ENCODE data around the gene LAMTOR3. TPM values are rescaled to one million over a fixed set of nuclear protein-coding genes. Genes with fewer than 3 reads are reported as not detected.

Gene LAMTOR3
- 44.1 TPM for total RNA-seq
- polyA plus RNA-seq, result 91.8 TPM
- long read RNA-seq, donor 1, full-length matches to known transcripts, result 7 of 7 reads
- long read RNA-seq, donor 1, partial matches to known transcripts, result 0 of 7 reads
- long read RNA-seq, donor 1, other reads (novel, unspliced or antisense), result 0 of 7 reads
- long read RNA-seq, donor 2, result 0 reads
- long read RNA-seq, donor 3, full-length matches to known transcripts, result 61 of 61 reads
- long read RNA-seq, donor 3, partial matches to known transcripts, result 0 of 61 reads
- long read RNA-seq, donor 3, other reads (novel, unspliced or antisense), result 0 of 61 reads
- long read RNA-seq, donor 4, full-length matches to known transcripts, result 11 of 11 reads
- long read RNA-seq, donor 4, partial matches to known transcripts, result 0 of 11 reads
- long read RNA-seq, donor 4, other reads (novel, unspliced or antisense), result 0 of 11 reads
- long read RNA-seq, donor 5, full-length matches to known transcripts, result 65 of 70 reads
- long read RNA-seq, donor 5, partial matches to known transcripts, result 5 of 70 reads
- long read RNA-seq, donor 5, other reads (novel, unspliced or antisense), result 0 of 70 reads
- long read RNA-seq, donor 6, full-length matches to known transcripts, result 19 of 19 reads
- long read RNA-seq, donor 6, partial matches to known transcripts, result 0 of 19 reads
- long read RNA-seq, donor 6, other reads (novel, unspliced or antisense), result 0 of 19 reads
- long read RNA-seq, donor 7, full-length matches to known transcripts, result 48 of 48 reads
- long read RNA-seq, donor 7, partial matches to known transcripts, result 0 of 48 reads
- long read RNA-seq, donor 7, other reads (novel, unspliced or antisense), result 0 of 48 reads
- long read RNA-seq, donor 8, full-length matches to known transcripts, result 18 of 18 reads
- long read RNA-seq, donor 8, partial matches to known transcripts, result 0 of 18 reads
- long read RNA-seq, donor 8, other reads (novel, unspliced or antisense), result 0 of 18 reads
- long read RNA-seq, donor 9, full-length matches to known transcripts, result 16 of 16 reads
- long read RNA-seq, donor 9, partial matches to known transcripts, result 0 of 16 reads
- long read RNA-seq, donor 9, other reads (novel, unspliced or antisense), result 0 of 16 reads
- long read RNA-seq, donor 10, full-length matches to known transcripts, result 29 of 29 reads
- long read RNA-seq, donor 10, partial matches to known transcripts, result 0 of 29 reads
- long read RNA-seq, donor 10, other reads (novel, unspliced or antisense), result 0 of 29 reads

- H3K4me1 ChIP-seq (ENCODE audit: control insufficient read depth in 2 of 2, insufficient read depth in 2 of 2, low read length in 2 of 2), result peaks cover 14 to 17% of the 10 kb centered on the region in 2 donors
- DNase-seq (ENCODE audit: low read depth in 6 of 9, low spot score in 9 of 9), result peak; percentile 72 to 95 (median 83)
- no peaks in the 10 kb centered on the region for H3K27me3 ChIP-seq (ENCODE audit: control insufficient read depth in 2 of 2, insufficient read depth in 1 of 2, low read length in 1 of 2)
- H3K36me3 ChIP-seq (ENCODE audit: control insufficient read depth in 2 of 2, insufficient read depth in 2 of 2, low read length in 1 of 2), result no peaks in the 10 kb centered on the region
- H3K27ac ChIP-seq (ENCODE audit: low read depth in 1 of 2, low read length in 1 of 2), result peak within 1 kb of the TSS; percentile 75 to 80
- WGBS, result 3% methylated on average over 35 of the region's 40 CpGs
- no peaks in the 10 kb centered on the region for H3K9me3 ChIP-seq (ENCODE audit: control insufficient read depth in 2 of 2, insufficient read depth in 1 of 2, low read length in 1 of 2)
- peak within 1 kb of the TSS; percentile 73 to 79 for H3K4me3 ChIP-seq (ENCODE audit: low read length in 2 of 2)
These were observed at the start of gene LAMTOR3 for GRCh38 chr4:99894161-99894997. LAMTOR3 (minus strand) TSS chr4:99894427; CDS start chr4:99893963, 464 bp downstream.

GRCh38 chr4:99938243-99938753 lies 44.1 kb upstream of the LAMTOR3 start:
- Histone ChIP-seq H3K9me3 (ENCODE audit: control insufficient read depth in 2 of 2, insufficient read depth in 1 of 2, low read length in 1 of 2) (peaks cover 0 to 13% of the 10 kb centered on the region in 2 donors), H3K27me3 (ENCODE audit: control insufficient read depth in 2 of 2, insufficient read depth in 1 of 2, low read length in 1 of 2) (no peaks in the 10 kb centered on the region), H3K27ac (ENCODE audit: low read depth in 1 of 2, low read length in 1 of 2) (no peak overlapping the region), H3K36me3 (ENCODE audit: control insufficient read depth in 2 of 2, insufficient read depth in 2 of 2, low read length in 1 of 2) (peaks cover 4 to 10% of the 10 kb centered on the region in 2 donors), H3K4me3 (ENCODE audit: low read length in 2 of 2) (no peak overlapping the region), H3K4me1 (ENCODE audit: control insufficient read depth in 2 of 2, insufficient read depth in 2 of 2, low read length in 2 of 2) (no peaks in the 10 kb centered on the region)
- DNase-seq (ENCODE audit: low read depth in 6 of 9, low spot score in 9 of 9), result no peak
- 98% methylated on average over 3 of the region's 3 CpGs for WGBS

GRCh38 chr4:99934891-99935290 lies 40.7 kb upstream of the LAMTOR3 start:
- no peak overlapping the region for H3K4me3 ChIP-seq (ENCODE audit: low read length in 2 of 2)
- H3K27ac ChIP-seq (ENCODE audit: low read depth in 1 of 2, low read length in 1 of 2), result no peak overlapping the region
- peak in 1 of 9 donors; percentile 19 for DNase-seq (ENCODE audit: low read depth in 6 of 9, low spot score in 9 of 9)
- peaks cover 4 to 14% of the 10 kb centered on the region in 2 donors for H3K36me3 ChIP-seq (ENCODE audit: control insufficient read depth in 2 of 2, insufficient read depth in 2 of 2, low read length in 1 of 2)
- H3K4me1 ChIP-seq (ENCODE audit: control insufficient read depth in 2 of 2, insufficient read depth in 2 of 2, low read length in 2 of 2), result no peaks in the 10 kb centered on the region
- no peaks in the 10 kb centered on the region for H3K27me3 ChIP-seq (ENCODE audit: control insufficient read depth in 2 of 2, insufficient read depth in 1 of 2, low read length in 1 of 2)
- H3K9me3 ChIP-seq (ENCODE audit: control insufficient read depth in 2 of 2, insufficient read depth in 1 of 2, low read length in 1 of 2), result peaks cover 0 to 14% of the 10 kb centered on the region in 2 donors

GRCh38 chr4:99927566-99927965 lies 33.3 kb upstream of the LAMTOR3 start:
- H3K27ac ChIP-seq (ENCODE audit: low read depth in 1 of 2, low read length in 1 of 2), result no peak overlapping the region
- H3K4me1 ChIP-seq (ENCODE audit: control insufficient read depth in 2 of 2, insufficient read depth in 2 of 2, low read length in 2 of 2), result no peaks in the 10 kb centered on the region
- WGBS, result 98% methylated on average over 2 of the region's 2 CpGs
- no peaks in the 10 kb centered on the region for H3K9me3 ChIP-seq (ENCODE audit: control insufficient read depth in 2 of 2, insufficient read depth in 1 of 2, low read length in 1 of 2)
- H3K27me3 ChIP-seq (ENCODE audit: control insufficient read depth in 2 of 2, insufficient read depth in 1 of 2, low read length in 1 of 2), result no peaks in the 10 kb centered on the region
- DNase-seq (ENCODE audit: low read depth in 6 of 9, low spot score in 9 of 9), result no peak
- peaks cover 2 to 24% of the 10 kb centered on the region in 2 donors for H3K36me3 ChIP-seq (ENCODE audit: control insufficient read depth in 2 of 2, insufficient read depth in 2 of 2, low read length in 1 of 2)
- no peak overlapping the region for H3K4me3 ChIP-seq (ENCODE audit: low read length in 2 of 2)

GRCh38 chr4:99921174-99921573 lies 26.9 kb upstream of the LAMTOR3 start:
- WGBS, result 88% methylated on average over 3 of the region's 3 CpGs
- Histone ChIP-seq H3K36me3 (ENCODE audit: control insufficient read depth in 2 of 2, insufficient read depth in 2 of 2, low read length in 1 of 2) (peaks cover 7 to 37% of the 10 kb centered on the region in 2 donors), H3K4me3 (ENCODE audit: low read length in 2 of 2) (no peak overlapping the region), H3K27me3 (ENCODE audit: control insufficient read depth in 2 of 2, insufficient read depth in 1 of 2, low read length in 1 of 2) (no peaks in the 10 kb centered on the region), H3K27ac (ENCODE audit: low read depth in 1 of 2, low read length in 1 of 2) (no peak overlapping the region), H3K9me3 (ENCODE audit: control insufficient read depth in 2 of 2, insufficient read depth in 1 of 2, low read length in 1 of 2) (no peaks in the 10 kb centered on the region), H3K4me1 (ENCODE audit: control insufficient read depth in 2 of 2, insufficient read depth in 2 of 2, low read length in 2 of 2) (no peaks in the 10 kb centered on the region)
- peak in 5 of 9 donors; percentile 9 to 63 (median 21) for DNase-seq (ENCODE audit: low read depth in 6 of 9, low spot score in 9 of 9)

- no peak for DNase-seq (ENCODE audit: low read depth in 6 of 9, low spot score in 9 of 9)
- H3K27ac ChIP-seq (ENCODE audit: low read depth in 1 of 2, low read length in 1 of 2), result no peak overlapping the region
- WGBS, result 98% methylated on average over 2 of the region's 2 CpGs
- H3K27me3 ChIP-seq (ENCODE audit: control insufficient read depth in 2 of 2, insufficient read depth in 1 of 2, low read length in 1 of 2), result no peaks in the 10 kb centered on the region
- H3K36me3 ChIP-seq (ENCODE audit: control insufficient read depth in 2 of 2, insufficient read depth in 2 of 2, low read length in 1 of 2), result peaks cover 10 to 27% of the 10 kb centered on the region in 2 donors
- no peak overlapping the region for H3K4me3 ChIP-seq (ENCODE audit: low read length in 2 of 2)
- H3K9me3 ChIP-seq (ENCODE audit: control insufficient read depth in 2 of 2, insufficient read depth in 1 of 2, low read length in 1 of 2), result no peaks in the 10 kb centered on the region
- H3K4me1 ChIP-seq (ENCODE audit: control insufficient read depth in 2 of 2, insufficient read depth in 2 of 2, low read length in 2 of 2), result no peaks in the 10 kb centered on the region
These were observed 24.4 kb upstream of the LAMTOR3 start for GRCh38 chr4:99918656-99919055.

GRCh38 chr4:99917575-99917974 lies 23.3 kb upstream of the LAMTOR3 start:
- H3K9me3 ChIP-seq (ENCODE audit: control insufficient read depth in 2 of 2, insufficient read depth in 1 of 2, low read length in 1 of 2), result no peaks in the 10 kb centered on the region
- 98% methylated on average over 3 of the region's 3 CpGs for WGBS
- no peak for DNase-seq (ENCODE audit: low read depth in 6 of 9, low spot score in 9 of 9)
- no peak overlapping the region for H3K27ac ChIP-seq (ENCODE audit: low read depth in 1 of 2, low read length in 1 of 2)
- H3K4me3 ChIP-seq (ENCODE audit: low read length in 2 of 2), result no peak overlapping the region
- peaks cover 10 to 23% of the 10 kb centered on the region in 2 donors for H3K36me3 ChIP-seq (ENCODE audit: control insufficient read depth in 2 of 2, insufficient read depth in 2 of 2, low read length in 1 of 2)
- no peaks in the 10 kb centered on the region for H3K4me1 ChIP-seq (ENCODE audit: control insufficient read depth in 2 of 2, insufficient read depth in 2 of 2, low read length in 2 of 2)
- H3K27me3 ChIP-seq (ENCODE audit: control insufficient read depth in 2 of 2, insufficient read depth in 1 of 2, low read length in 1 of 2), result no peaks in the 10 kb centered on the region

GRCh38 chr4:99915449-99915848 lies 21.2 kb upstream of the LAMTOR3 start:
- no peaks in the 10 kb centered on the region for H3K9me3 ChIP-seq (ENCODE audit: control insufficient read depth in 2 of 2, insufficient read depth in 1 of 2, low read length in 1 of 2)
- H3K4me3 ChIP-seq (ENCODE audit: low read length in 2 of 2), result no peak overlapping the region
- no peaks in the 10 kb centered on the region for H3K27me3 ChIP-seq (ENCODE audit: control insufficient read depth in 2 of 2, insufficient read depth in 1 of 2, low read length in 1 of 2)
- H3K27ac ChIP-seq (ENCODE audit: low read depth in 1 of 2, low read length in 1 of 2), result no peak overlapping the region
- no peak for DNase-seq (ENCODE audit: low read depth in 6 of 9, low spot score in 9 of 9)
- peaks cover 10 to 22% of the 10 kb centered on the region in 2 donors for H3K36me3 ChIP-seq (ENCODE audit: control insufficient read depth in 2 of 2, insufficient read depth in 2 of 2, low read length in 1 of 2)
- H3K4me1 ChIP-seq (ENCODE audit: control insufficient read depth in 2 of 2, insufficient read depth in 2 of 2, low read length in 2 of 2), result no peaks in the 10 kb centered on the region
- 80% methylated on average over 2 of the region's 2 CpGs for WGBS
